ENCODE measurements around the gene COL16A1.

COL16A1 gene

GRCh38 chr1:31683997-31684396, 19.8 kb downstream of the COL16A1 start:
- no peak for DNase-seq (ENCODE audit: low spot score)

DNA sequence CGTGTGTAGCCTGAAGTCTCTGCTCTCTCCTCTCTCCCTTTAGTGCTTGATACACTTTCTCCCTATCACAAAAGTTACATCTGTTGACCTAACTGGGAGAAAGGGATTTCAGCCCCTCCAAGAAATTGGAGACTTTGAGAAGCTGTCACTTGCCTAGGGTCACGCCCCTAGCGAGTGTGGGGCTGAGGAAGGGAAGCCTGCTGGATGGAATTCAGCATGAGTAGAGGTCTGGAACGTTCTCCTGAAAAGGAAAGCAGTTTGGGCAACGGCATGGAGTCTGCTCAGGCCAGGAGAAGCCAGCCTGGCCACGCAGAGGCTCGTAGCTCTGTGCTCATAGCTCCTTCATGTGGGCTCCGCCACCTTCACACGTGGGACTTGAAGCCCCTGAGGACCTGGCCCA, 22.4 kb downstream of the COL16A1 start:
- DNase-seq (ENCODE audit: low spot score): no peak

- DNase-seq (ENCODE audit: low spot score): no peak
Observed at GRCh38 chr1:31679676-31680230, 24.1 kb downstream of the COL16A1 start.

DNA sequence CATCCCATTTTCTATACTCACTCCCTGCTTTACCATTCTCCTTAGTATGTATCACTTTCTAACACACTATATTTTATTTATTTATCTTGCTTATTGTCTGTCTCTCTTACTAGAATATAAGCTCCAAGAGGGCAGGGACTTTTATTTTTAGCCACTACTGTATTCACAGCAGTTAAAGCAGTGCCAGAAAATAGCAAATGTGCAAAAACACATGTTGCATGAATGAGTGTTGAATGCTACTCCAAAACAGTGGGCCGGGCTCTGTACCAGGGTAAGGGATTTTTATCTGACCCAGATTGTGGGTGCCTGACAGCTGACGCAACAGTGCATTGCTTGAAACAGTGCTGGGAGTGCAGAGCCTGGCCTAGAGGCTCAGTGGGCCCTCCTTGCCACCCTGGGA, 24.7 kb downstream of the COL16A1 start:
- DNase-seq (ENCODE audit: low spot score): no peak

- no peak for DNase-seq (ENCODE audit: low spot score)
Observed at GRCh38 chr1:31678681-31679080, 25.1 kb downstream of the COL16A1 start.

- no peak for DNase-seq (ENCODE audit: low spot score)
Observed at GRCh38 chr1:31677949-31678348, 25.9 kb downstream of the COL16A1 start.

- no peak for DNase-seq (ENCODE audit: low spot score)
Observed at GRCh38 chr1:31677401-31677800, 26.4 kb downstream of the COL16A1 start.

DNA sequence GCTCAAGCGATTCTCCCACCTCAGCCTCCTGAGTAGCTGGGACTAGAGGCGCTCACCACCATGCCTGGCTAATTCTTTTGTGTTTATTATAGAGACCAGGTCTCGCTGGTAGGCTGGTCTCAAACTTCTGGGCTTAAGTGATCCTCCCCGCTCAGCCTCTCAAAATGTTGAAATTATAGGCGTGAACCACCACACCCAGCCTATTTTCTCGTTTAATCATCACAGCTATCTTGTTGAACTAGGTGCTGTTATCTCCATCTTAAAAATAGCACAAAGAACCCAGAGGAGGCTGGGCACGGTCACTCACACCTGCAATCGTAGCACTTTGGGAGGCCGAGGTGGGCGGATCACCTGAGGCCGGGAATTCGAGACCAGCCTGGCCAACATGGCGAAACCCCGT, 28.1 kb downstream of the COL16A1 start:
- no peak for DNase-seq (ENCODE audit: low spot score)

- DNase-seq (ENCODE audit: low spot score): no peak
Observed at GRCh38 chr1:31675161-31675560, 28.7 kb downstream of the COL16A1 start.

DNA sequence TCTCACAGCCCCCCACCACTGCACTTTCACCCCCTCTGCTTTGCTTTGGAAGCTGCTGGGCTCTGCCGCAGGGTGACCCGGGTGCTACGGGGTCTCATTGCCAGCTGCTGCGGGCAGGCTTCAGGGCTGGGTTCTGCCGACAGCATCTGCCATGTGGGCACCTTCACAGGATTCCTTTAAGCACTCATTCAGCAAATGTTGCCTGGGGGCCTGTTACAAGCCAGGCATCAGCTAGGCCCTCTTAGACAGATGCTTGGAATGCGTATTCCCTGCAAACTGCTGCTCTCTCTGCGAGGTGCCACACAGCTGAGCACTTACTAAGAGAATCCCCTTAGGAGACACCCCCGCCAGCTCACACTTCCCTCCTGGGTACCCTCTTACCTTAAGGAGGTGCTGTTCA, 29.2 kb downstream of the COL16A1 start:
- no peak for DNase-seq (ENCODE audit: low spot score)

DNA sequence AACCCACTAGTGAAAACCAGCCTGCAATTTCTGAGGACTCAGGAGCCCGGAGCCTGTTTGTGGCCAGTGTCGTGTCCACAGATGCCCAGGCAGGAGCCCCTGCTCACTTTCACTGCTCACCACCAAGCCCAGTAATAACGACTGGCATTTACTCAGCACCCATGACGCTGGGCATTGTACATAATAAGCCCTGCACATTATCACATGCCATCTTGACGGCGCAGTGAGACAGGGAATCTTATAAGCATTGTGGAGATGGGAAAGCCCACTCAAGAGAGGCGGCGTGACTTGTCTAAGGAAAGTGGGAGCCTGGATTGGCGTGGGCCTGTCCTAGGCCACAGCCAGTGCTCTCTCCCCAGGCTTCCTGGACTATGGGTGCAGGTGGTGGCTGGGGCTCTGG, 30.4 kb downstream of the COL16A1 start:
- DNase-seq (ENCODE audit: low spot score): no peak

DNA sequence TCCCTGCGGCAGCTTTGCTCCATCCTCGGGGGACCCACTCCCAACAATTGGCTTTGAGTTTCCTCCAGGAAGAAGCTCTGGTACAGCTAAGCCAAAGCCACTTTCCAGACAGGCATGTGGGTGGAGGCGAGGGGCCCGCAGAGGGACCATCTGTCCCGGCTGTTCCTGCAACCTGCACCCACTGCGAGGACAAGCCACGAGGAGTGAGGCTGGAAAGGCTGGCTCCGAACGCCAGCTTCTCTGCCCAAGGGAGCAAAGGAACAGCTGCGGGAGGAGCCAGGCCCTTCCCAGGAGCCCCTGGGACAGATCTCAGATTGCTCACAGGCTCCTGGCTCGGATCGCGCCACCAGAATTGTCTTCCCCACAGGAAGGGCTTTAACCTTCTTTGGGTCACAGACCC, 30.8 kb downstream of the COL16A1 start:
- DNase-seq (ENCODE audit: low spot score): no peak

GRCh38 chr1:31671561-31672201, 32.1 kb downstream of the COL16A1 start:
- no peak for DNase-seq (ENCODE audit: low spot score)

DNA sequence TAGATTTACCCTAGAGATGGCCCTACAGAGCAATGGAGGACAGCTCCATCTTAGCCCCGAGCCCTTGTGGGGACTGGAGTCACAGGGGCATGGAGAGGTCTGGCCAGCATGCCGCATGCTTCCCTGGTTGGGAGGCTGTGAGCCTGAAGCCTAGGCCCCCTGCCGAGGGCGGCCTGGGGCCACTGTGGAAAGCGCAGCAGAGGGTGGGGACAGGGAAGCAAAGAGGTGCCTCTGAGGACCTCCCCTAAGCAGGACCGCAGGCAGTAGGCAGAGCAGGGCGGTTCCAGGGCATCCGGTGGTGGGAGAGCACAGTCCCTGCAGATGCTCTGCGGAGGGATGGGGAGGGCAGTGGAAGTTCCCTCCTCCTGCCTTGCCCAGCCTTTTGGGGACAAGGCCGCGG, 32.7 kb downstream of the COL16A1 start:
- DNase-seq (ENCODE audit: low spot score): no peak

- no peak for DNase-seq (ENCODE audit: low spot score)
Observed at GRCh38 chr1:31670593-31670964, 33.2 kb downstream of the COL16A1 start.

GRCh38 chr1:31669786-31670592, 33.8 kb downstream of the COL16A1 start:
- DNase-seq (ENCODE audit: low spot score): peak; percentile 68

DNA sequence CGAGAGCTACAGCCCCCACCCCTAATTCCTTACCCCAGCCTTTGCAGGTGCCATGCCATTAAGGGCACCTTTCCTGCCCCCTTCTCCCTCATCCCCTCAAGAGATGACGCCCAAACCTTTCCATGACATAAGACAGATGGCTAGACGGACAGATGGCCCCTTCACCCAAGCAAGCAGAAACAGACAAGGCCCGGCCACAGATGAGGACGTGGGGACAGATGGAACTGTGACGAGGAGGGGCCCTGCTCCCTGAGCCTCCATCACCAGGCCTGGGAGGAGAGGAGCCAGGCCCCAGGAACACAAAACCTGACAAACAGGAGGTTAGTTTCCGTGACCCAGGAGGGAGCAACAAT, 34.4 kb downstream of the COL16A1 start:
- no peak for DNase-seq (ENCODE audit: low spot score)

DNA sequence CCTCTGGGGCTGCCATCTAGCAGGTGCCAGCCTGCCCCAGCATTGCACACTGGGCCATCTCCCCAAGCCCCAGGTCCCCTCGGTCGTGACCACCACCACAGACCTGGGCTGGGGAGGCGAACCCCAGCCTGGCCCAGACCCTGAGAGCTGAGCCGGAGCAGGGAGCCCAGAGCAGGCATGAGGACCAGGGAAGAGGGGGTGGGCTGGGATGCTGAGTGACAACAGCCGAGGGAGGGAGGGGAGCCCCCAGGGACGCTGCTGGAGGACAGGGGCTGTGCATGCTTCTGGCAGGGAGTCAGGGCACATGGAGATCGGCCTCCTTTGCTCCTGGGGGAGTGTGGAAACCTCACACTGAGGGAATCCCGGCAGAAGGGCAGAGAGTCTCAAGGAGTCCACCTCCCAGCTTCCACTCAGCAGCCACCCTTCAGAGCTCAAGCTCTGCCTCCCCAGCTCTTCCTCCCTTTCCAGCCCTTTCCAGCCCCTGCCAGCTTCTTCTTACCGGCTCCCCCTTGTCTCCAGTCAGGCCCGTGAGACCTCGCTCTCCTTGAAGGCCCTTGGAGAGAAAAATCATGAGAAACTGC, 35.4 kb downstream of the COL16A1 start:
- no peak for DNase-seq (ENCODE audit: low spot score)

GRCh38 chr1:31667065-31667785, 36.6 kb downstream of the COL16A1 start:
- no peak for DNase-seq (ENCODE audit: low spot score)

DNA sequence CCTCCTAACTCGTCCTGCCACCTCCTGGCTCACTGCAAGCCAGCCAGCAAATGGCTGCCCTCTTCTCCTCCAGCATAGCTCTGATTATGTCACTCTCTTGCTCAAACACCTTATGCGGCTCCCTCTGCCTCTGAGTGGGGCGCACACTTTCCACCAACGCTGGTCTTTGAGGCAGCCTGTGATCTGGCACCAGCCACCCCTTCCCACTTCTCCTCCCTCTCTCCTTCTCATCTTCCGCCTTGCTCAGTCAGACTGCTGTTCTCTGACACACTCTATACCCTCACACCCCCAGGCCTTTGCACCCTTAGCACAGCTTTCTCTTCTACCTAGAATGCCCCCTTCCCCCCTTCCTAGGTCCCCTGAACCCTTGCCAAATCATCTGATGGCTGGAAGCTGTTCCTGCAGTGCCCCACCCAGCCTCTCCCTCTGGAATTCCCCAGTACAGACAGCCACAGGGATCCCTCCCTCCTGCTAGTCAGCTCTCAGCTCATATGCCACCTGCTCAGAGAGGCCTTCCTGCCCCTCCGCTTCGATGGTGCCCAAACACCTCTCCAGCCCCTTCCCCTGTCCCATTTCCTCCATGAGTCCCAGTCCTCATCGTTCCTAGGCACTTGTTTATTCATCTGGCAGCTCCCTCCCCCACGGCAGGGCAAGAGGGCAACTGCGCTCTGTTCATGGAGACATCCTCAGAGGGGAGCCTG, 37.4 kb downstream of the COL16A1 start:
- DNase-seq (ENCODE audit: low spot score): no peak

DNA sequence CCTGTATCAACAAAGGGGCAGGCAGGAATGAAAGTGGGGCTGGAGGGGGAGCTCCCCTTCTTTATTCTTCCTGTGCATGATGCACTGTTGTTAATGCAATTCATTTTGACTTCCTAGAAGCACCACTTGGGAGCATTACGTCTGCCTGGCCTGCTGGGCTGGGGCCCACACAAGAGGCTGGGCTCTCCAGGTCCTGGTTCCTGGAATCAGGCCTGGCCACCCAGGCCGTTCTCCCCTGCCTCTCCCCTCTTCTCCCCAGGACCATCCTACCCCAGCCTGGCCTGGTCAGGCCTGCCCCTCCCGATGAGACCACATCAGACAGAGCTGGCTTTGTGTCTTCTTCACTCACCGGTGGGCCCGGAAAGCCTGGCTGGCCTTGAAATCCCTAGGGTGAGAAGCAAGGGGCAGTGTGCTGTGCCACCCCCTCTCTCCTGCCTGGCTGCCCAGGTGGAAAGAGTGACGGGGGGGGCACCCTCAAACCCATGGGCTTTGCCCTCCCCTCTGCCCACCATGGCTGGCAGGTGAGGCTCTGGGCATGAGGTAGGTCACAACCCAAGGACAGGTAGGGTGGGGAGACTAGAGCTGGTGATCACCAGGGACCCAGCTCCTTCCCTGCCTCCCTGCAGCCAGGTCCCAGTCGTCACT, 38.5 kb downstream of the COL16A1 start:
- no peak for DNase-seq (ENCODE audit: low spot score)

Data from hematopoietic multipotent progenitor cell treated with erythropoietin and hydrocortisone succinate and interleukin-3 and kit ligand, for 15 days (in vitro differentiated cells).